ENCODE results near the gene PDE4D. TPM values are rescaled to one million over a fixed set of nuclear protein-coding genes. Genes with fewer than 3 reads are reported as not detected.

Gene PDE4D
- total and polyA plus RNA-seq, 2 donors (not counting 1 experiment from before 2014, with no cell fraction given) = 14.9 to 171 TPM

GRCh38 chr5:58983526-58984452, 909.7 kb downstream of the PDE4D start:
- POLR2A ChIA-PET = no interaction called here
- TF ChIP-seq CTCF (IDR thresholded peaks at IDR 0.05) (no peak), EZH2 (IDR thresholded peaks at IDR 0.05; ENCODE audit: borderline replicate concordance, insufficient read depth, low read depth, low read length, poor library complexity, severe bottlenecking) (no peak)
- Mint-ChIP-seq H3K4me3 (no peak overlapping the region), H3K9me3 (ENCODE audit: insufficient read depth) (no peaks in the 10 kb centered on the region), H3K27ac (no peak overlapping the region), H3K27me3 (no peaks in the 10 kb centered on the region), H3K4me1 (no peaks in the 10 kb centered on the region)
- H3K4me3 ChIP-seq (ENCODE audit: control extremely low read depth in 1 of 5, extremely low read depth in 1 of 5, insufficient read depth in 1 of 5, low read depth in 2 of 5, low read length in 4 of 5) = no peak overlapping the region
- no peaks in the 10 kb centered on the region for H3K27me3 ChIP-seq (replicated peaks in 1 of 4; ENCODE audit: control extremely low read depth in 1 of 4, control insufficient read depth in 3 of 4, insufficient read depth in 4 of 4, low read length in 3 of 4)
- no peaks in the 10 kb centered on the region for H4K20me1 ChIP-seq (ENCODE audit: control insufficient read depth, insufficient read depth, low read length, poor library complexity, severe bottlenecking)
- H3K9me3 ChIP-seq (ENCODE audit: control extremely low read depth in 1 of 3, control insufficient read depth in 2 of 3, insufficient read depth in 1 of 3, low read length in 2 of 3) = no peaks in the 10 kb centered on the region
- intact Hi-C loops (cut with micrococcal nuclease) = no loop called here
- CTCF ChIA-PET = no interaction called here
- no peak overlapping the region for H3K4me2 ChIP-seq (replicated peaks; ENCODE audit: low read depth, low read length, poor library complexity, severe bottlenecking)
- ATAC-seq (ENCODE audit: low read depth) = no peak
- H2AFZ ChIP-seq (ENCODE audit: insufficient read depth, low read depth, low read length, poor library complexity, severe bottlenecking) = no peak overlapping the region
- no peak overlapping the region for H3K9ac ChIP-seq (ENCODE audit: low read length)
- H3K4me1 ChIP-seq (ENCODE audit: control insufficient read depth in 2 of 2, insufficient read depth in 2 of 2, low read length in 2 of 2) = no peaks in the 10 kb centered on the region
- H3K36me3 ChIP-seq (replicated peaks in 1 of 2; ENCODE audit: control extremely low read depth in 1 of 2, control insufficient read depth in 1 of 2, extremely low read depth in 1 of 2, insufficient read depth in 2 of 2, low read length in 1 of 2) = peaks cover 0 to 2% of the 10 kb centered on the region in 2 experiments
- no peak overlapping the region for H3K27ac ChIP-seq (ENCODE audit: low read length in 2 of 2)
- H3K79me2 ChIP-seq (ENCODE audit: control insufficient read depth, insufficient read depth, low read length) = no peaks in the 10 kb centered on the region
- DNase-seq = no peak

- no peaks in the 10 kb centered on the region for H3K9me3 ChIP-seq (ENCODE audit: control extremely low read depth in 1 of 3, control insufficient read depth in 2 of 3, insufficient read depth in 1 of 3, low read length in 2 of 3)
- H3K27me3 Mint-ChIP-seq = no peaks in the 10 kb centered on the region
- H3K27ac Mint-ChIP-seq = no peak overlapping the region
- no peak overlapping the region for H3K4me3 Mint-ChIP-seq
- H4K20me1 ChIP-seq (ENCODE audit: control insufficient read depth, insufficient read depth, low read length, poor library complexity, severe bottlenecking) = no peaks in the 10 kb centered on the region
- no peak for TF ChIP-seq CTCF (IDR thresholded peaks at IDR 0.05)
- no peak for TF ChIP-seq EZH2 (IDR thresholded peaks at IDR 0.05; ENCODE audit: borderline replicate concordance, insufficient read depth, low read depth, low read length, poor library complexity, severe bottlenecking)
- ATAC-seq (ENCODE audit: low read depth) (no peak), DNase-seq (no peak)
- no peak overlapping the region for H3K4me3 ChIP-seq (ENCODE audit: control extremely low read depth in 1 of 5, extremely low read depth in 1 of 5, insufficient read depth in 1 of 5, low read depth in 2 of 5, low read length in 4 of 5)
- no peaks in the 10 kb centered on the region for H3K9me3 Mint-ChIP-seq (ENCODE audit: insufficient read depth)
- H3K4me2 ChIP-seq (replicated peaks; ENCODE audit: low read depth, low read length, poor library complexity, severe bottlenecking) = no peak overlapping the region
- 92% methylated on average over 2 of the region's 2 CpGs for WGBS (ENCODE audit: insufficient coverage)
- H2AFZ ChIP-seq (ENCODE audit: insufficient read depth, low read depth, low read length, poor library complexity, severe bottlenecking) = no peak overlapping the region
- H3K27me3 ChIP-seq (replicated peaks in 1 of 4; ENCODE audit: control extremely low read depth in 1 of 4, control insufficient read depth in 3 of 4, insufficient read depth in 4 of 4, low read length in 3 of 4) = no peaks in the 10 kb centered on the region
- H3K4me1 ChIP-seq (ENCODE audit: control insufficient read depth in 2 of 2, insufficient read depth in 2 of 2, low read length in 2 of 2) = no peaks in the 10 kb centered on the region
- no peak overlapping the region for H3K9ac ChIP-seq (ENCODE audit: low read length)
- no peaks in the 10 kb centered on the region for H3K4me1 Mint-ChIP-seq
- CTCF ChIA-PET = no interaction called here
- POLR2A ChIA-PET = no interaction called here
- intact Hi-C loops (cut with micrococcal nuclease) = no loop called here
- peaks cover 0 to 2% of the 10 kb centered on the region in 2 experiments for H3K36me3 ChIP-seq (replicated peaks in 1 of 2; ENCODE audit: control extremely low read depth in 1 of 2, control insufficient read depth in 1 of 2, extremely low read depth in 1 of 2, insufficient read depth in 2 of 2, low read length in 1 of 2)
- no peaks in the 10 kb centered on the region for H3K79me2 ChIP-seq (ENCODE audit: control insufficient read depth, insufficient read depth, low read length)
- no peak overlapping the region for H3K27ac ChIP-seq (ENCODE audit: low read length in 2 of 2)
These were observed 912.6 kb downstream of the PDE4D start for GRCh38 chr5:58980890-58981289.
